ENCODE data around the gene SIGLEC9.

DNA sequence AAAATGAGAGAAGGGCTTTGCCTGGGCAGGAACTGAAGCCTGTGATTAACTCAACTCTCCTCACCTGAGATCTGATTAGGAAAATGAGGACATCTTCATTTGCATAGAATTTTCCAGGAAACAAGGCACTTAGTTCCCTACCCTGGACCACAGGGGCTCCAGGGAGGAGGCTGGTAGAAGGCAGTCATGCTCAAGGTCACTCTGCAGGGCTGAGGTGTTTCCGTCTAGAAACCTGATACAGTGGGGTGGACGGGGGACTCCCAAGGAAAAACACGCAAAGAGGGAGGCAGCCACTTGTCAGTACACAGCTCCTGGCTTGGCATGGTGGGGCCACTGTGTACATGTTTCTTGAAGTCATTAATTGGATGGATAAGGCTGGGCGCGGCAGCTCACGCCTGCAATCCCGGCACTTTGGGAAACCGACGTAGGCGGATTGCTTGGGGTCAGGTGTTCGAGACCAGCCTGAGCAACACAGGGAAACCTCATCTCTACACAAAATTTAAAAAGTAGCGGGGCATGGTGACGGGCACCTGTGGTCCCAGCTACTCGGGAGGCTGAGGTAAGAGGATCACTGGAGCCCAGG lies 48.0 kb upstream of the SIGLEC9 start:
- TF ChIP-seq CTCF (IDR thresholded peaks at IDR 0.05): no peak
- TF ChIP-seq POLR2AphosphoS5 (IDR thresholded peaks at IDR 0.05): no peak
- TF ChIP-seq EP300 (IDR thresholded peaks at IDR 0.05): no peak
- no peak for TF ChIP-seq POLR2A (IDR thresholded peaks at IDR 0.05)

All from gastroesophageal sphincter (tissue), 3 donors.